GM06990 (cell line): ENCODE measurements around the gene FNBP1L.

Source experiments
- DNase-seq: peaks from one replicate; pipeline ENCODE4 v3.0.0-alpha.2; 2011; ENCODE audit not compliant: insufficient read length; ENCODE audit errors: extremely low read depth
- H3K27me3 ChIP-seq: replicated peaks from 2 replicates; pipeline ENCODE4 v1.6.0; 2011; ENCODE audit warnings: low read length; ENCODE audit not compliant: control insufficient read depth, insufficient read depth
- H3K36me3 ChIP-seq: 2 replicates; pipeline ENCODE4 v1.5.1; 2011; ENCODE audit warnings: low read length; ENCODE audit not compliant: control insufficient read depth, insufficient read depth
- H3K4me3 ChIP-seq: replicated peaks from 2 replicates; pipeline ENCODE4 v1.5.1; 2011; ENCODE audit warnings: low read depth, mild to moderate bottlenecking, control low read depth, low read length
- CTCF ChIP-seq: IDR thresholded peaks from 2 replicates; pipeline ENCODE4 v1.5.1; 2011; ENCODE audit warnings: low read length, control low read depth, mild to moderate bottlenecking, inconsistent platforms; ENCODE audit not compliant: insufficient read depth, poor library complexity, severe bottlenecking

FNBP1L gene

GRCh38 chr1:93597709-93598108, 149.8 kb downstream of the FNBP1L start:
- no peaks in the 10 kb centered on the region for H3K27me3 ChIP-seq
- no peak for DNase-seq
- H3K4me3 ChIP-seq: no peak overlapping the region
- no peak for TF ChIP-seq CTCF
- H3K36me3 ChIP-seq: no peaks in the 10 kb centered on the region; the same call in 1 of the 2 replicates

- H3K4me3 ChIP-seq: no peak overlapping the region
- TF ChIP-seq CTCF: no peak
- no peaks in the 10 kb centered on the region; the same call in 1 of the 2 replicates for H3K27me3 ChIP-seq
- H3K36me3 ChIP-seq: no peaks in the 10 kb centered on the region; the same call in 1 of the 2 replicates
- no peak for DNase-seq
These were observed 150.5 kb downstream of the FNBP1L start for GRCh38 chr1:93598396-93598795.

GRCh38 chr1:93598861-93599439, 151.0 kb downstream of the FNBP1L start:
- H3K4me3 ChIP-seq: no peak overlapping the region
- TF ChIP-seq CTCF: no peak

GRCh38 chr1:93599479-93599878, 151.6 kb downstream of the FNBP1L start:
- Histone ChIP-seq H3K27me3 (no peaks in the 10 kb centered on the region; the same call in 1 of the 2 replicates), H3K4me3 (no peak overlapping the region), H3K36me3 (no peaks in the 10 kb centered on the region; the same call in 1 of the 2 replicates)
- no peak for TF ChIP-seq CTCF
- no peak for DNase-seq

More at GRCh38 chr1:93598861-93599439, 151.0 kb downstream of the FNBP1L start:
- Histone ChIP-seq H3K36me3 (no peaks in the 10 kb centered on the region; the same call in 1 of the 2 replicates), H3K27me3 (no peaks in the 10 kb centered on the region; the same call in 1 of the 2 replicates)
- no peak for DNase-seq

GRCh38 chr1:93600663-93601062, 152.7 kb downstream of the FNBP1L start:
- H3K36me3 ChIP-seq: no peaks in the 10 kb centered on the region; the same call in 1 of the 2 replicates
- no peak for DNase-seq
- no peak overlapping the region for H3K4me3 ChIP-seq
- no peaks in the 10 kb centered on the region; the same call in none of the 2 replicates for H3K27me3 ChIP-seq
- TF ChIP-seq CTCF: no peak
